T-helper 1 cell (primary cell): ENCODE results near the gene NUBP2.
"Not testable (repeated sequence)": the region's sequence is repeated elsewhere in the genome, so short reads cannot be mapped to it uniquely, and the experiment has no call there.

ENCODE experiments used
- DNase-seq, 5 donors: peaks; one replicate each; pipeline ENCODE4 v3.0.0-alpha.2; 2012 to 2020

Gene NUBP2

DNA sequence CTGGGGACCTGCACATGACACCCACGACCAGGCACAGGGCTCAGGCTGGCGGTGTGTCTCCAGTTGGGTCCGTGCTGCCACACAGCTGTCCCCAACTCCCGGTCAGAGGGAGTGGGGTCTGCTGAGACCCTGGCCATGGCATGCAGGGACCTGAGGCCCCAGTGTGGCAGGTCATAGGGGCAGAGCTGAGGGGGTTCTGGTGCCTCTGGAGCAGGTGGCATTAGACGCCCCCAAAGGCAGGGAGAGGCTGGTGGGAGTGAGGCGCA is 4.2 kb downstream of the NUBP2 start:
- DNase-seq: no peak

DNA sequence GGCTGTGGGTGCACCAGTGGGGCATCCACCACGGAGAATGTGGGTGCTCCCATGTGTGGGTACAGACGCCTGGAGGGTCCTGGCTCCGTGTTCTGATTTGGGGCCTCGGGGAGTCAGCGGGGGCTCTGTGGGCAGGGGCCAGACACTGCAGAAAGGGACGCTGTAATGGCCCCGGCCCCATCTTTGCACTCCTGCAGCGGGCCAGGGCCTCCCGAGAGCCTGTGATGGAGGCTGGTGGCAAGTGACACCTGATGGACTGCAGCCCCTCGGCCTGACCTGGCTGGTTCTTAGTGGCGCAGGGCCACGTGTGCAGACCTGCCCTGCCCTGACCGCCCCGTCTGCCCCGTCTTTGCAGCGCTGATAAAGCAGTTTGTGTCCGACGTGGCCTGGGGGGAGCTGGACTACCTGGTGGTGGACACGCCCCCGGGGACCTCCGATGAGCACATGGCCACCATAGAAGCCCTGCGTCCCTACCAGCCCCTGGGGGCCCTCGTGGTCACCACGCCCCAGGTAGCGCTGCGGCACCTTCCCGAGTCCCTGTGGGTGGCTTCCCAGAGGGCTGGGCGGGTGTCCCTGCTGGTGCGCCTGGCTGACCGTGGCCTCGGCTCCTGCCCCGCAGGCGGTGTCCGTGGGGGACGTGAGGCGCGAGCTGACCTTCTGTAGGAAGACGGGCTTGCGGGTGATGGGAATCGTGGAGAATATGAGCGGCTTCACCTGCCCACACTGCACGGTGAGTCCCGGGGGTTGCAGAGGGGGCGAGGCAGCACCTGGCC is 4.7 kb downstream of the NUBP2 start:
- no peak for DNase-seq

DNA sequence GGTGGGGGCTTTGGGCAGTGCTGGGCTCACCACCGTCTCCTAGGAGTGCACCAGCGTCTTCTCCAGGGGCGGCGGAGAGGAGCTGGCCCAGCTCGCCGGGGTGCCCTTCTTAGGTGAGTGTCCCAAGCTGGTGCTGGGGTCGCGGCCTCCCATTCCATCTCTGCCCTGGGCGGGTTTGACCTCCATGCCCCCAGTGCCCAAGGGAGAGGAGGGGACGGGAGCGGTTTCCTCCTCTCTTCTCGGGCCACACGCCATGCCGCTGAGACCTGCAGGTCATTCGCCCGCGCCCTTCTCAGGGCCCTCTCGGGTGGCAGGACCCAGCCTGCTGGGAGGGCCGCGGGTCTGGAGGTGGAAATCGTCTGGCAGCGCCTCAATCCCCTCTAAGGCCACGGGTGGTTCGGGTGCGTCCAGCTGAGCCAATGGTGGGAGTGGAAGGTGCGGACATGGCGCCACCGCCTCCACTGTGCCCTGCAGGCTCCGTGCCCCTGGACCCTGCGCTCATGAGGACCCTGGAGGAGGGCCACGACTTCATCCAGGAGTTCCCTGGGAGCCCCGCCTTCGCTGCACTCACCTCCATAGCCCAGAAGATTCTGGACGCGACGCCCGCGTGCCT is 5.4 kb downstream of the NUBP2 start:
- peak in 2 of 5 donors; percentile 4 to 6 for DNase-seq

DNA sequence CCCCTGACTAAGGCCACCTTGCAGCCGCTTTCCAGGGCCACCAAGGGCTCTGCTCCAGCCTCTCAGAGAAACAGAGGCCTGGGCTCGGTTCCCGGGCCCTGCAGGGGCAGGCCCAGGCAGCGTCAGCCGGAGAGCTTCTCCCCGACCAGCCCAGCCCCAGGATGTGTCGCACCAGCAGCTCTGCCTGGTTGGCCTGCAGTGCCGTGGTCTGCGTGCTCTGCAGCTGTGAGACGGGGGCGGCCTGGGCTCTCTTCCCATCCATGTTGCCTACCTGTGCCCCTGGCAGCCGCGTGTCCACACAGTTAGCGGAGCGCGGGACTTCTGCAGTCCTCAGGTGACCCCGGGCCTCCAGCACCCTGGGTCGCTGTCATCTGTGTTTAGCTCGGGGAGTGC is 5.9 kb downstream of the NUBP2 start:
- peak in 1 of 5 donors; percentile 1 for DNase-seq

DNA sequence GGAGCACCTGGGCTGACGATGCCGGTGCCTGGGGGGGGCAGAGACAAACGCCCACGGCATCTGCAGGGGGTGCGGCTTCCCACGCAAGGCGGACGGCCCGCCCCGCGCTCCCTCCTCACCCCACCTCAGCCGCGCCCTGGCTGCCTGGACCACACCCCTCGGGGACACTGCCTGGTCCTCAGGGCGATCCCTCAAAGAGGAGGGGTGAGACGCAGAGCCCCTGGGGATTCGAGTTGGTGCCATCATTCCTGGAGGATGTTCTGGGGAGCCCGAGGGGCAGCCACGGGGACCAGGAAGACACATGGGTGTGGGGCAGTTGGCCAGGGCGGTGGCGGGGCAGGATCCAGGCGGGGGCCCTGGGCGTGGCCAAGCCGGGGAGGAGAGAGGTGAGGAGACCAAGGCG is 6.9 kb downstream of the NUBP2 start:
- peak in 1 of 5 donors; percentile 15 for DNase-seq

DNA sequence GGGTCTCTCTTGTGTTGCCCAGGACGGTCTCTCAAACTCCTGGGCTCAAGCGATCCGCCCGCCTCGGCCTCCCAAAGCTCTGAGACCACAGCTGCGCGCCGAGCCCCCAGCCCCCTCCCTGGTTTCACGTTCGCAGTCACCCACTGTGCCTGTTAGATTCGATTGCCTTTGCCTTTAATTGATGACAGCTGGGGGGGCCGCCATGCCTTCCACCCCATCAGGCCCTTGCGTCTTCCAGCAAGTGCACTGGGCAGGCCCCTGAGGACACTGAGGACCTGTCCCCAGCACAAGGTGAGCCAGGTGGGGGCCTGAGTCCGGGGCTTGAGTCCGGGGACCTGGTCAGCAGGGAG is 7.5 kb downstream of the NUBP2 start:
- DNase-seq: no peak

DNA sequence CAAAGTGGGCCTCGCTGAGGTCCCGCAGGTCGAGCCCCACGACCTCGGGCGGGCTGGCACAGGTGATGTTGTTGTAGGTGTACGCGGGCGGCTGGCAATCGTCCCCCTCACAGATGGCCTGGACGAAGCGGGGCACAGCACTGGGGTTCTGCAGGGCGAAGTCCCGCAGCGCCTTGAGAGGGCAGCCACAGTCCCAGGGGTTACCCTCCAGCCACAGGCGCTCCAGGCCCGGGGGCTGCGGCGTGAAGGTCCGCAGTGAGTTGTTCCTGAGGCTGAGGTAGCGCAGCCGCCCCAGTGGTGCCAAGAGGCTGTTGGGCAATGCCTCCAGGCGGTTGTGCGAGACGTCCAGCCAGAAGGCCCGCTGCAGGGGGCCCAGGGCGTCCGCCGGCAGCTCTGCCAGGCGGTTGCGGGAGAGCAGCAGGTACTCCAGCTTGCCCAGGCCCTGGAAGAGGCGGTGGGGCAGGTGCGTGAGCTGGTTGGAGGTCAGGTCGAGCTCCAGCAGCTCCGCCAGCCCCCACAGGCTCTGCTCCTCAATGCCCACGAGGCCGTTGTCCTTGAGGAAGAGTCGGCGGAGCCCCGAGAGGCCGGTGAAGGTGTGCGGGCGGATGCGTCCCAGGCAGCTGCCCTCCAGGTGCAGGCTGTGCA is 8.0 kb downstream of the NUBP2 start:
- DNase-seq: peak in 1 of 5 donors; percentile 7

DNA sequence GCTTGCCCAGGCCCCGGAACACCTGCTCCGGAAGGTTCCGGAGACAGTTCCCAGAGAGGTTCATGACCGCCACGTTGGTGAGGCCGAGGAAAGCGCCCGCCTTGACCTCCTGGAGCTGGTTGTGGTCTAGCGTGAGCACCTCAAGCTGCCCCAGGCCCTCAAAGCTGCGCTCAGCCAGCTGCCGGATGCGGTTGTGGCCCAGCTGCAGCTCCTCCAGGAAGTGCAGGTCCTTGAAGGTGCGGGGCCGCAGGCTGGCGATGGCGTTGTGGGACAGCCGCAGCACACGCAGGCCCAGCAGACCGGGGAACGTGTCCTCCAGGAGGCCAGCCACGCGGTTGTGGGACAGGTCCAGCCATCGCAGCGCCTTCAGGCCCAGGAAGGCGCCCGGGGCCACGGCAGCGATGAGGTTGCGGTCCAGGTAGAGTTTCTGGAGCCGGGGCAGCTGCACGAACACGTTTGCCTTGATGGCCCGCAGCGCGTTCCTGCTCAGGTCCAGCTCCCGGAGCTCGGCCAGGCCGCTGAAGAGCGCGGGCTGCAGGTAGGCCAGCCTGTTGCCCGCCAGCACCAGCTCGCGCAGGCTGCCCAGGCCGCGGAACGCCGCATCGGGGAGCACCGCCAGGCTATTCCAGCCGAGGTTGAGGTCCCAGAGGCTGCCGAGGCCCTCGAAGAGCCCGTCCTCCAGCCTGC is 8.6 kb downstream of the NUBP2 start:
- DNase-seq: peak in 1 of 5 donors; percentile 9

DNA sequence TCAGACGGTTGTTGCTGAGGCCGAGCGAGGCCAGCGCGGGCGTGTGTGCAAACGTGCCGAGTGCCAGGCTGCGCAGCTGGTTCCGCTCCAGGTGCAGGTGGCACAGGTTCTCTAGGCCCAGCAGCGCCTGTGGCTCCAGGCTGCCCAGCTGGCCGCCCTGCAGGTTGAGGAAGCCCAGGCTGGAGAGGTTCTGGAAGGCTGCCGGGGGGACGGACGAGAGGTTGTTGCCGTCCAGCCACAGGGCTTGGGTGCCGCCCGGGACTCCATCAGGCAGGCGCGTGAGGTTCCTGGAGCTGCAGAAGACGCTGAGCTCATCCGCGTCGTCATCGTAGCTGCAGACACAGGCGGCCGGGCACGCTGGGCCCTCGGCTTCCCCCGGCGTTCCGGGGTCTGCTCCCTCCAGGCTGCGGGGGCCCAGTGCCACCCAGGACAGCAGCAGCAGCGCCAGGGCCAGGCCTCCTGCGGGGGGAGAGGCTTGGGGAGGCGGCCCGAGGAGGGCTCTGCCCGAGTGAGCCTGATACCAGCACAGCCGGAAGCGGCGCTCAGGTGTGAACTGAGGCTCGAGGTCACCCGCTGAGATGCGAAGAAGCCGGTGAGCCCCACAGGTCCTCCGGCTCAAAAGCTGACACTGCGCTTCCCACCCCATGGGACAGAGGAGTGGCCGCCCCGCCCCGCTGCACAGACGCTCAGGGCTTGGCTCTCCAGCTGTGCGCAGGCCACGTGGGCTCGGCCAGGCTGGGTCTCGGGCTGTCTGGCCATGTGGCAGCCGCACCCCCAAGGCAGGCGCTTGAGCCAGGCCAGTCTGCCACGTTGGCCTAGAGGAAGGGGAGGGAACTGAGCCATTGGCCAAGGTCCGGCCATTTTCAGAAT is 9.4 kb downstream of the NUBP2 start:
- DNase-seq: peak in 2 of 5 donors; percentile 1 to 11

DNA sequence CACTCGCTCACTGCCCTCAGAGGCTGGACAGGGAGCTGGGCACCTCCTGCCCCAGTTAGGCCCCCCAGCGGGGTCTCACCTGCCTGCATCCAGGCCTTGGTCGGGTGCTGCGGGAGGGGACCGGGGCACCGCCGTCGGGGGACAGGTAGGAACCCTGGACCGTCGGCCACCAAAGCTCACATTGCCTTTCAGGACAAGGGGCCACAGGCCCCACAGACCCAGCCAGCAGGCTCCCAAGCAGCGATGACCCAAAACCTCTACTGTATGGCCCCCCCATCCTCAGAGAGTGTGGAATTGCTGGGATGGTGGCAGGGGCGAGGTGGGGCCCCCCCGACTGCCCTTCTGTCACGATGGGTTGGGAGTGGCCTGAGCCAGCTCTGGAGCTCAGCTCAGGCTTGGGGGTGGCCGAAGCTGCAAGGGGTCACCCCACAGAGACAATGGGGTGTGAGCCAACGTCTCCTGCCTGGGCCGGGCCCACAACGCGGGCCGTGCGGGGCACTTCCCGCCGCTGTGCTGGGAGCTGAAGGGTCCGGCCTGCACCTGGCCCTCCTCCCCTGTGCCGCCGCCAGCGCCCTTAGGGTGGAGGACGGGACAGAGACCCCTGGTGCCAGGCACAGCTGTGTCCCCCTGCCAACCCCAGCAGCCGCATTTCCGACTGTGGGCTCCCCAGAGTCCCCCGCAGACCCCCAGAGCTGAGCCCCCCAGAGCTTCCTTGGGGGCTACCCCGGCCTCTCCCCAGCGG is 10.2 kb downstream of the NUBP2 start:
- peak in 1 of 5 donors; percentile 9 for DNase-seq

DNA sequence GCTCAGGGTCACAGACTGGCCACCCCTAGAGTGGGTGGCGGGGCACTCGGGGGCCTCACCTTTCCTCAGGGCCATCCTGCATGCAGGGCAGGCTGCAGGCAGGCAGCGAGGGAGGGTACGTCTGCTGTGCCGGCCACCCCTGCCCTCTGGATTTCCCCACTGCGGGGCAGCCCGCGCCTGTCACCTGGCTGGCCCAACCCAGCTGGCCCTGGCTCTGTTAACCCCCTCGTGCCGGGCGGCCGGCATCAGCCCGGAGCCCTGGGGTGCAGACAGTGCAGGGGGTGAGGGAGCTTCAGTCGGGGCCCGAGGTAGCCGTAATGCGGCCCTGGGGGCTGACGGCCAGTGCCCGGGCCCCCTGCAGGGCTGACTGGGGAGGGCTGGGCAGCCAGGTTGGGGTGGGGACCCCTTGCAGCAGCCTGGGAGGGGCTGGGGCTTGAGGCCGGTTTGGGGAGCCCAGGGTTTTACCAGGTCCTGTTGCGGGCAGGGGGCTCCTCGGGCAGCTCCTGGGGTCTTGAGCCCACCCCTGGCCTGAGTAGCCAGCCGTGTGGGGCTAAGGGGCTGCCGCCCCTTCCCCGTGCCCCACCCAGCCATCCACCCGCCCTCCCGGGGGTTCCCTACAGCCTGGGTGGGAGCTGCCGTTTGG is 10.9 kb downstream of the NUBP2 start, which contains the start of gene IGFALS:
TSS of gene IGFALS (minus strand) at position 128 of the 643 bp plus-strand sequence. CDS start at position 75, 53 bp downstream.
- no peak for DNase-seq

DNA sequence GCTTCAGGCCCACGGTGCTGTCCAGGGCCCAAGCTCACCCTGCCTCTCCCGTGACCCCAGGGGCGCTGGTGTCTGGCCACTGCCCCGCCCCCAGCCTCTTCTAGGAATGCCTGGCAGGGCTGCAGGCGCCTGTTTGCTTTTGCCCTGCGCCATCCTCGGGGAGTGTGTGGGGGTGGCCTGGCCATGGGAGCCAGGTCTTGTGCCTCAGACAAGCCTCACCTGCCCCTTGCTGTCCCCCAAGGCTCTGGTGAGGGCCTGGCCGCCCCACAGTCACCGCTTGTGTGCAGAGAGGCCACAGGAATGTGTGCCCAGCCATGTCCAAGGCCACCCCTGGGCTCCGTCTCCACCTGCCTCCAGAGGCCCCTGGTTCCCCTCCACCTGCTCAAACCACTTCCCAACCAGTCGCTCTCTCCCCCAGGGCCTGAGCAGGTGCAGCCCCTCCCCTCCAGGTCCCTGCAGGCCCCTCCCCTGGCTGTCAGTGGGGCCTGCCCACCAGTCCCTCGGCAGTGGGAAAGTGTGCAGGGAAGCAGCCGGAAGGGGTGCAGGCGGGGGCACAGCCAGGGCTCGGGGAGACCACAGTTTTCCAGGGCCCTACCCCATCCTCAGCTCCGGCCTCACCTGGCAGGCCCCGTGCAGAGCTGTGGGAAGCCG is 11.6 kb downstream of the NUBP2 start:
- peak in 1 of 5 donors; percentile 12 for DNase-seq

DNA sequence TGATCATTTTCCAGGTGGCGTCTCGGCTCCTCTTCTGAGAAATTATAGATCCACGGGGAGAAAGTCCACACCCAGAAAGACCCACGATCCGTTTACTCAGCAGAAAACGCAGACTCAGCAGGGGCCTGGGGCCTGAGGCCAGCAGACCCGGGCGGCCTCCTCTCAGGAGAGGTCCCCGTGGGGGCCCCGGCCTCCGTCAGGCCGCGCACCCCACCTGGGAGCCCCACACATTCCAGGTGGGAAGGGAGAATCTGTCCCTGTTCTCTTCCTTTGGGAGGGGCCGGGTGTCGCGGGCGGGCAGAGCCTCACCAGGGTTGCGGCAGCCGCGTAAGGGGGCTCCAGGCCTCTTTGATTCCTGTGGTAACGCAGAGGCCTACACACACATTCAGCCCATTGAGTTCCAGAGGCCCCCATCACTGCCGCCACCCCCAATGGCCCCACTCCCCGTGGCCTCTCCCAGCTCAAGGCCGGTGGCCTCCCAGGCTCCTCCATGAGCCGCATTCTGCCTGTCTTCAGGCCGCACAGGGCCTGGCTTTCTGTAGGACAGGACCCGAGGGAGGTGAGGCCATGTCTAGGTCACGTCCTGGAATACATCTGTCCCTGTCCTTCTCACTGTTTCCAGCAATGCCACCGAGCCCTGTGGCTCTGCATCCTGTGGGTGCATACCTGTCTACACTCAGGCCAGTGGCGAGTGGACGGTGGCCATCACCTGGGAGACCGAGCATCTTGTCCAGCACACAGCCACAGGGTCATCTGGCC is 12.3 kb downstream of the NUBP2 start:
- DNase-seq: no peak

DNA sequence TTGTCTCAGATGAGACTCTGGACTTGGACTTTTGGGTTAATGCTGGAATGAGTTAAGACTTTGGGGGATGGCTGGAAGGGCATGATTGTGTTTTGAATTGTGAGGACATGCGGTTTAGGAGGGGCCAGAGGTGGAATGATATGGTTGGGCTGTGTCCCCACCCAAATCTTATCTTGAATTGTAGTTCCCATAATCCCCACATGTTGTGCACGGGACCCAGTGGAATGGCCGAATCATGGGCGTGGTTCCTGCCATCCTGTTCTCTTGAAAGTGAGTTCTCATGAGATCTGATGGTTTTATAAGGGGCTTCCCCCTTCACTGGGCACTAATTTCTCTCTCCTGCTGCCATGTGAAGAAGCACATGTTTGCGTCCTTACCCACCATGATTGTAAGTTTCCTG is 16.5 kb downstream of the NUBP2 start:
- DNase-seq: not testable (repeated sequence)

DNA sequence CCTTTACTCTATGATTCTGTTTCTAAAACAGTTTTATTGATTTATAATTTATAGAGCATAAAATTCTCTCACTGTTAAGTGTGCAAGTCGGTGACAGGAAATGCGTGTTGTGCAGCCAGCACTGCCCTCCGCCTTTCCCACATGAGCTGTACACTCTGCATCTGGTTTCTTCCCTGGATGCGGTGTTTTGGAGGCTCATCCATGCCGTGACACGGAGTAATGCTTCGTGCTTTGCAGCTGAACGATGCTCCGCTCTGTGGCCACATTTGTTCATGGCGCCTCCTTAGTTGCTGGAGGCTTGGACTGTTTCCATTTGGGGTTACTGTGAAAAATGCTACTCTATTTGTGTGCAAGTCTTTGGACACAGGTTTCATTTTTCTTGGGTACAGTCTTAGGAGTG is 17.9 kb downstream of the NUBP2 start:
- no peak for DNase-seq

DNA sequence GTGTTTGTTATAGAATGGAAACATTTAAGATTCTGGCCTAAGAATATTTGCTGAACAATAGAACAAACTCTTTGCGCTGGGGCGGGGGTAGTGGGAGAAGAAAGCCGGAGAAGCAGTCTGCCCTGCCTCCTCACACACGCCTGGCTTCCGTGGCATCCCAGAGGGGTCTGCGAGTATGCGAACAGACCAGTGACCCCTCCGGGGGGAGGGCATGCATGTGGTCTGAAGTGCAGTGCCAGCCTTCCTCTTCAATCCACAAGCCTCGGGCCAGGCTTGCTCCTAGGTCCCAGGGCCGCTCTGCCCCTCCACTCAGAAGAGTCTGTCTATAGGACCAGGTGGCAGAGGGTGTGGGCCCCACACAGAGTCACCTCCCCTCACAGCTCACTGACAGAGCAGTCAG is 24.9 kb downstream of the NUBP2 start:
- no peak for DNase-seq

DNA sequence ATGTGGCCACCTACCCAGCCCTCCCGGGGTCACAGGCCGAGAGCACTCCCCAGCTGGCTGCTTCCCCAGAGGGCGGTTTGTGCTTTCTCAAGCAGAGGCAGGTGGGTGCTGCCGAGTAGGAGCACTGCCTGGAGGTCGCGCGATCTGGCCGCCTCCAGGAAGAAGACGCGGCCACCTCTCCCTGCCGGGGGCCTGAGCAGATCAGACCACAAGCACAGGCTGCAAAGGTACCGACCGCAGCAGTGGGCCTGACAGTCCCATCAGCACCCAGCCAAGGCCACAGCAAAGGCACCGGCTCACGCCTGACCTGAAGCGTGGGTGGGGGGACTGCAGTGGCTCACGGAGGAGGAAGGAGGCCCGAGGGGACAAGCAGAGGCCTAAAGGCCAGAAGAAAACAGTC is 25.9 kb downstream of the NUBP2 start:
- DNase-seq: no peak

DNA sequence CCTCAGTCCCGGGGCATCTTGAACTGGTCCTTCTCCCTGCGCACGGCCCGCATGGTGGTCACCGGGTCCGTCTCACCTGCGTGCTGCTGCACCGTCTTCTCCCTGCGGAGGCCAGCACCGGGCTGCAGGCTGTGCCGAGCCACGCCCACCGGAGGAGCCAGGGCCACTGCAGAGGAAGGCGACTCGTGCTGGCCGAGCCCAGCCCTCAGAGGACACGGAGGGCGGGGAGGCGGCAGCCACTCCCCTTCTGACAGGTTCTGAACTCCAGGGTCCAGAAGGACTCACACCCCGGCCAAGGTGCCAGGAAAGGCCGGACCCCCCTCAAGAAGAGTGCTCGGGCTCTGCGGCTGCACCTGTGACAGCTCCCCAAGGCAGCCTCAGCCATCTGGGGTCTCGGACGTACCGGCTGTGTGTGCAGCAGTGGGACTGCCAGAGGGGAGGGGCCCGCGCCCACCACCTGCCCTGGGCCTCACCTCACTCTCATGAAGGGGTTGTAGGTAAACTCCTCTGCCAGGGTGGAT is 26.6 kb downstream of the NUBP2 start:
- no peak for DNase-seq

DNA sequence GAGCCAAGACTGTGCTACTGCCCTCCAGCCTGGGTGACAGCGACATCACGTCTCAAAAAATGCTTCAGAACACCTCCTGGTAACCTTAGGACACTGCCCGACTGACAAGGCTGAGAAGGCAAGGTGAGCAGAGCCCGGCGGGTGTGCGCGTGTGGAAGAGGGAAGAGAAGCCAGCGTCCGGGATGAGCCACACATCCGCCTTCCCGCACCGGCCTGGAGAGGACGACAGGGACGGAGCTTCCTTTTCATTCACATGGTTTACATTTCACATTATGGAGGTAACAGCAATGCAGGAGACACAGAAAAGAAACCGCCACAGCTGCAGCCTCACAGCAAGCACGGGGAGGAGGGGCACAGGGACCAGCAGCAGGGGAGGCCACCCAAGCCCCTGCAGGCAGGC is 27.3 kb downstream of the NUBP2 start:
- no peak for DNase-seq

DNA sequence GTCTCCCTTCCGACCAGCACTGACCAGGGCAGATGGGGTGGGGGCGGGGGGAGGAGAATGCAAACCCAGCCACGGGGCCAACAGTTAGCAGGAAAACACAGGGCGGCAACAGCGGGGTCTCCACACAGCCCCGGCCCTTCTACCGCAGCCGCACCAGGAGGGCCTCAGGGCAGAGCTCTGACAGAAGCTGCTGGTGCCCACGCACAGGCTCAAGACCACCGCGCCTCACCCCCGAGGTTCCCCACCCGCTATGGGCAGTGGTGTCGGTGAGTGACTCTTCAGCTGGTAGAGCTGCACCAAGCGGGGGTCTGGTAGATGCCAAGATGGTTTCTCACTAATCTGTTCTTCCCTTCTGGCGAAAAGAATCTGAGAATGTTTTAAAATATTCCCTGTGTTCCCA is 27.8 kb downstream of the NUBP2 start:
- no peak for DNase-seq
